ENCODE measurements around the gene PYGO2.
A peak's percentile ranks its signal among the peaks of the same experiment; 100 is the strongest.
"Not testable (repeated sequence)": the region's sequence is repeated elsewhere in the genome, so short reads cannot be mapped to it uniquely, and the experiment has no call there.

The PYGO2 gene

DNA sequence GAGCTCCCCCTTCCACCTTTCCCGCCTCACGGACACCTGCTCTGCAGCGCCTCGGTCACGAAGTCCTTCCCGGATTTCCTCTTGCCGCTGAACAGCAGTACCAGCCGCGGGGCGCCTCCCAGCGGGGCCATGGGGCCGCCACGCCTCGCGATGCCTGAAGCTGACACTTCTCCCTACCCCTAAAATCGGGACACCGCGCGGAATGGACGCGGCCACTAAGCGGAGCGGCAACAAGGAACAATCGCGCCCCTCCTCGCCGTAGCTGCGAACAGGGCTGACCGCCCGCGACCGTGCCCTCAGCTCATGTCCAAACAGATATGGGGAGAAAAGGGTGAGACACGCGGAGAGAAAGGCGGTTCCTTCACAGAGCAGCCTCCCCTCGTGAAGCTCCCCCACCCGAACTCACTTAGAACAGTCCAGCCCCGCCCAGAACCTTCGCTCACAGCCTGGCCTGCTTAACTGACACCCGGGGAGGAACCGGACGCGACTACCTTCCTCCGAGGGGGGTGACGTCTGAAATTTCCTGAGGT, 25.0 kb downstream of the PYGO2 start, which contains the start of gene PMVK:
TSS of gene PMVK (minus strand) at position 165 of the 530 bp plus-strand sequence. CDS start at position 131, 34 bp downstream.
- H3K27me3 Mint-ChIP-seq = no peaks in the 10 kb centered on the region
- no peaks in the 10 kb centered on the region for H3K36me3 Mint-ChIP-seq
- peaks cover 50% of the 10 kb centered on the region for H3K4me1 Mint-ChIP-seq
- peak within 1 kb of the TSS; percentile 99 for H3K27ac Mint-ChIP-seq
- no peaks in the 10 kb centered on the region for H3K9me3 Mint-ChIP-seq
- peak within 1 kb of the TSS; percentile 85 for H3K4me3 Mint-ChIP-seq
- peak; percentile 95 for ATAC-seq

DNA sequence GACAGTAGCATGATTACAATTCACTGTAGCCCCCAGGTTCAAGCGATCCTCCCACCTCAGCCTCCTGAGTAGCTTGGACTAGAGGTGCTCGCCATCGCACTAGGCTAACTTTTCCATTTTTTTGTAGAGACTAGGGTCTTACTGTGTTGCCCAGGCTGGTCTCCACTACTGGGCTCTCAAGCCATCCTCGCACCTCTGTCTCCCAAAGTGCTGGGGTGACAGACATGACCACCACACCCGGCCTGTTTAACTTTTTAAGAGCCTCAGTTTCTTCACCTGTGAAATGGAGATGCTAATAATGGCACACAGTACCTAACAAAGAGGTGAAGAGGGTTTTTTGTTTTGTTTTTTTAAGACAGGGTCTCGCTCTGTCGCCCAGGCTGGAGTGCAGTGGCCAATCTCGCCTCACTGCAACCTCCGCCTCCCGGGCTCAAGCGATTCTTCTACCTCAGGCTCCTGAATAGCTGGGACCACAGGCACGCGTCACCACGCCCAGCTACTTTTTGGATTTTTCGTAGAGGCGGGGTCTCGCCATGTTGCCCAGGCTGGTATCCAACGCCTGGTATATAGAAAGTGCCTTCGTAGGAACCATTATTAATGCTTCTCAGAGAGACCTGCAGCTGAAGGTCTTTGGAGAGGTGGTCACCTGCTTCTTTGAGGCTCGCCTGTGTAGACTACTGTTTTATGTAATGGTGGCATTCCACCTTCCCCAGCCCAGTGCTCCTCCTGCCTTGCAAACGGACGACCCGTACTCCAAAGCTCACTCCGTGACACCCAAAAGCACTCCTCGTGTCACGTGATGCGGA, 25.6 kb downstream of the PYGO2 start:
- Mint-ChIP-seq H3K4me3 (peak overlapping the region; percentile 85), H3K9me3 (no peaks in the 10 kb centered on the region), H3K27ac (peak overlapping the region; percentile 99), H3K27me3 (no peaks in the 10 kb centered on the region), H3K4me1 (peaks cover 43% of the 10 kb centered on the region), H3K36me3 (no peaks in the 10 kb centered on the region)
- no peak for ATAC-seq

DNA sequence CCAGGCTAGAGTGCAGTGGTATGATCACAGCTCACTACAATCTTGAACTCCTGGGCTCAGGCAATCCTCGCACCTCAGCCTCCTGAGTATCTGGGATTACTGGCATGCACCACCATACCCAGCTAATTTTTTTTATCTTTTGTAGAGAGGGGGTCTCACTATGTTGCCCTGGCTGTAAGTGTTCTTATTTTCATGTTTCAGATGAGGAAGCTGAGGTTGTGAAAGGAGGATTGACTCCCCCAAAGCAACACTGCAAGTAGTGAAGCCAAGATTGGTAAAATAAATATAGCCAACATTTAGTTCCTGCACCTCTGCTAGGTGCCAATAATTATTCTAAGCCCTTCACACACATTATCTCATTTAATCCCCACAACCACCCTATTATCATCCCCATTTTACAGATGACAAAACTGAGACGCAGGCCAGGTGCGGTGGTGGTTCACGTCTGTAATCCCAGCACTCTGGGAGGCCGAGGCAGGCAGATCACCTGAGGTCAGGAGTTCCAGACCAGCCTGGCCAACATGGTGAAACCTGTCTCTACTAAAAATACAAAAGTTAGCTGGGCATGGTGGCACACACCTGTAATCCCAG, 27.1 kb downstream of the PYGO2 start:
- H3K9me3 Mint-ChIP-seq = no peaks in the 10 kb centered on the region
- H3K4me1 Mint-ChIP-seq = peaks cover 32% of the 10 kb centered on the region
- no peaks in the 10 kb centered on the region for H3K27me3 Mint-ChIP-seq
- H3K36me3 Mint-ChIP-seq = peaks cover 6% of the 10 kb centered on the region
- peak overlapping the region; percentile 17 for H3K4me3 Mint-ChIP-seq
- no peak overlapping the region for H3K27ac Mint-ChIP-seq
- ATAC-seq = no peak

DNA sequence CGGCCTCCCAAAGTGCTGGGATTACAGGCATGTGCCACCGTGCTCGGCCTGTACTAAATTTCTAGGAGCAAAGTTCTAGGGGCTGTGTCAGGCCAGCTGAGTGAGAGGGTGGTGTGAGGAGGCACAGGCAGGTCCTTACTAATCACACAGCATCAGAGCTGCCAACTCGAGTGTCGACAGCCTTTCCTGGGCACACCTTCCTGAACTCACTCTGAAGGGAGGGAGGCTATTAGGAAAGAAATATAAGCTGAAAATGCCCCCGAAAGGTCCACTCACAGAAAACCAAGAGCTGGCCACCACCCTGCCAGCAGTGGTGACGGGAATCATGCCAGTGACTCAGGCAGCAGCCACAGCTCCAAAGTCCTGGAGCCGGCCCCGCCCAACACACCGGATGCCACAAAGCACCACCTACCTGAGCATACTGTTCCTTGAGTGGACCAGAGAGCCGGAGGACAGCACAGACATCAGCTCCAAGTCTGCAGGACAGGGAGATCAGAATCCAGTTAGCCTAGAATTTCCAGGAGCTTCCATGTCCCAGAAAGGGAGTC, 29.6 kb downstream of the PYGO2 start:
- no peak overlapping the region for H3K4me3 Mint-ChIP-seq
- H3K36me3 Mint-ChIP-seq = peaks cover 28% of the 10 kb centered on the region
- no peak overlapping the region for H3K27ac Mint-ChIP-seq
- H3K4me1 Mint-ChIP-seq = peaks cover 15% of the 10 kb centered on the region
- ATAC-seq = no peak
- no peaks in the 10 kb centered on the region for H3K27me3 Mint-ChIP-seq
- no peaks in the 10 kb centered on the region for H3K9me3 Mint-ChIP-seq

GRCh38 chr1:154926201-154926600, 35.4 kb downstream of the PYGO2 start:
- Mint-ChIP-seq H3K4me1 (peaks cover 5% of the 10 kb centered on the region), H3K27me3 (no peaks in the 10 kb centered on the region), H3K9me3 (no peaks in the 10 kb centered on the region), H3K27ac (no peak overlapping the region), H3K4me3 (no peak overlapping the region), H3K36me3 (peaks cover 56% of the 10 kb centered on the region)
- no peak for ATAC-seq

DNA sequence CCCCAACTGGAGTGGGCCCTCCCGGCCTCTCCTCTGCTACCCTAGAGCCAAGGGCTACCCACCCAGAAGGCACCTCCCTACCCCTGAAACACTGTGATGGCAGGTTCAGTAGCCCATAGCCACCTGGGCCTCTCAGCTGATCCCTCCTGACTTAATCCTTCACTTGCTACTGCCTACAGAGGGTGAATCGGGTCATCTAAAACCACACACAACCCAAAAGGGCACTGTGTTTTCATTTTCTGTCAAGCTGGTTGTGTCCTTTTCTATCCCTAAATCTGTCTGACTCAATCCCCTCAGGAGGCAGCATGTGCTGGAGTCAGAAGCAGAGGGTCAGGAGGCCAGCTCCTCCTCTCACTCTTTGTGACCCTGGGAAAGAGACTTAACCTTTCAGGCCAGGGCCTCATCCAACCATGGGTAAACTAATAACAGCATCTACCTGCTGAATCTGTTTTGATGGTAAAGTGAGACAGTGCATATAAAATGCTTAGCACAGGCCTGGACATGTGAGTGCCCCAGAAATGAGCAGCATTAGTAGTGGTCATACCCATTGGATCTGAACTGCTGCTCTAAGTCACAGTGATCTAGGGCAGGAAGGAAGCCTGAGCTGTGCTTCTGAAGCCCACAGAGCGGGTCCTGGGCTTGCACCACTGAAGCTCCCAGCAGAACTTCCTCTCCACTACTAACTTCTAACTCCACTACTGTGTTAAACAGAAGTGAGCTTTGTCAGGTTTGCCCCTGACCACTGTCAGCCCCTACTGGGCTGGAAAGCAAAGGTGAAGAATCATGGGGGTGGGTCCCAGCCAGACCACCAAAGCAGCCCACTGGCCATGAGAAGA, 36.0 kb downstream of the PYGO2 start:
- no peak overlapping the region for H3K4me3 Mint-ChIP-seq
- H3K9me3 Mint-ChIP-seq = no peaks in the 10 kb centered on the region
- H3K27me3 Mint-ChIP-seq = no peaks in the 10 kb centered on the region
- no peak for ATAC-seq
- H3K36me3 Mint-ChIP-seq = peaks cover 56% of the 10 kb centered on the region
- peak overlapping the region; percentile 59 for H3K27ac Mint-ChIP-seq
- peaks cover 5% of the 10 kb centered on the region for H3K4me1 Mint-ChIP-seq

DNA sequence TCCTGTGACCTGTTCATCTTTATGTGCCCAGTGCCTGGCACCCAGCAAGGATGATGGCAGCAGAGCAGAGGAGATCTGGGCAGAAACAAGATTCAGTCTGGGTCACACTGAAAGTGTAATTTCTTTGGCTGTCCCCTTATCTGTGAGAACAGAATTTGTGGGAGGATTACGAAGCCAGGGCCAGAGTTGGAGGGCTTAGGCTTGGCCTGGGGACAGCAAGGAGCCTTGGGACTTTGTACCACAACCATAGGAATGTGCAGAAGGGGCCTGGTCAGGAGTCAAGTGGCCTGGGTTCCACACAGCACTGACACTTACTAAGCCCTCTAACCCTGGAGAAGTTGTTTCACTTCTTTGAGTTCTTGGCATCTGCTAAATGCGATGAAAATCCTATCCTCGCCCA, 37.9 kb downstream of the PYGO2 start:
- Mint-ChIP-seq H3K4me3 (no peak overlapping the region), H3K27ac (no peak overlapping the region), H3K36me3 (peaks cover 42% of the 10 kb centered on the region), H3K4me1 (peaks cover 5% of the 10 kb centered on the region), H3K27me3 (no peaks in the 10 kb centered on the region), H3K9me3 (no peaks in the 10 kb centered on the region)
- no peak for ATAC-seq

- peaks cover 3% of the 10 kb centered on the region for H3K9me3 Mint-ChIP-seq
- no peak overlapping the region for H3K4me3 Mint-ChIP-seq
- H3K36me3 Mint-ChIP-seq = peaks cover 15% of the 10 kb centered on the region
- ATAC-seq = no peak
- H3K27ac Mint-ChIP-seq = no peak overlapping the region
- H3K27me3 Mint-ChIP-seq = no peaks in the 10 kb centered on the region
- H3K4me1 Mint-ChIP-seq = no peaks in the 10 kb centered on the region
These were observed 48.3 kb downstream of the PYGO2 start for GRCh38 chr1:154913273-154913672.

- Mint-ChIP-seq H3K27me3 (no peaks in the 10 kb centered on the region), H3K4me1 (no peaks in the 10 kb centered on the region), H3K4me3 (no peak overlapping the region), H3K27ac (no peak overlapping the region), H3K9me3 (peaks cover 3% of the 10 kb centered on the region), H3K36me3 (peaks cover 15% of the 10 kb centered on the region)
- ATAC-seq = no peak
These were observed 48.8 kb downstream of the PYGO2 start for GRCh38 chr1:154912755-154913154.

- ATAC-seq = no peak
- H3K9me3 Mint-ChIP-seq = peaks cover 3% of the 10 kb centered on the region
- peaks cover 15% of the 10 kb centered on the region for H3K36me3 Mint-ChIP-seq
These were observed 49.7 kb downstream of the PYGO2 start for GRCh38 chr1:154911691-154912550.

GRCh38 chr1:154910851-154911250, 50.7 kb downstream of the PYGO2 start:
- Mint-ChIP-seq H3K9me3 (no peaks in the 10 kb centered on the region), H3K27ac (no peak overlapping the region), H3K36me3 (peaks cover 5% of the 10 kb centered on the region), H3K4me3 (no peak overlapping the region), H3K27me3 (no peaks in the 10 kb centered on the region), H3K4me1 (no peaks in the 10 kb centered on the region)
- ATAC-seq = no peak

More at GRCh38 chr1:154911691-154912550, 49.7 kb downstream of the PYGO2 start:
- Mint-ChIP-seq H3K4me3 (no peak overlapping the region), H3K4me1 (no peaks in the 10 kb centered on the region), H3K27ac (no peak overlapping the region), H3K27me3 (no peaks in the 10 kb centered on the region)

DNA sequence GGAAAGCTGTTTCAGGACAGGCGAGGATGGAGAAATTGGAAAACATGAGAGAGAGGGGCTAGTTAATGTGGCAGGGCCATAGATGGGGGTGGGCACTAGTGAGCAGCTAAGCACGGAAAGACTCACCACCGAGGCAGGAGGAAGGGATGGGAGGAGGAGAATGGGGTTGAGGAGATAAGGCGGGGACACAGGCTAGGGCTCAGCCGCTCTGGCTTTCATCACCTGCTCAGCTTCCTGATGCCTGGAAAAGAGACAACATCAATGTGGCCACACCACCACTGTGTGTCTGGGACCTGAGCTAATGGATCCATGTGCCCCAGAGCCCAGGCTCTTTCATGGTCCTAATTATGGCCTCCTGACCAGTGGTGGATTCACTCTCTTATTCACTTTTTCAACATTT, 52.6 kb downstream of the PYGO2 start:
- no peaks in the 10 kb centered on the region for H3K36me3 Mint-ChIP-seq
- H3K4me1 Mint-ChIP-seq = no peaks in the 10 kb centered on the region
- no peaks in the 10 kb centered on the region for H3K9me3 Mint-ChIP-seq
- H3K4me3 Mint-ChIP-seq = no peak overlapping the region
- ATAC-seq = no peak
- H3K27me3 Mint-ChIP-seq = no peaks in the 10 kb centered on the region
- H3K27ac Mint-ChIP-seq = no peak overlapping the region

- ATAC-seq, H3K27ac Mint-ChIP-seq, H3K4me1 Mint-ChIP-seq, H3K36me3 Mint-ChIP-seq, H3K4me3 Mint-ChIP-seq, H3K27me3 Mint-ChIP-seq, H3K9me3 Mint-ChIP-seq: not testable (repeated sequence)
These were observed 53.5 kb downstream of the PYGO2 start for GRCh38 chr1:154908129-154908528.

Measured in stimulated activated memory B cell treated with anti-CD40 and anti-IgM and Interleukin-4, amounts not matched to agents 10 μg/mL and 1 μg/mL and 100 μg/mL, for 72 hours (primary cell).